ENCODE results near the gene TOR4A.

DNA sequence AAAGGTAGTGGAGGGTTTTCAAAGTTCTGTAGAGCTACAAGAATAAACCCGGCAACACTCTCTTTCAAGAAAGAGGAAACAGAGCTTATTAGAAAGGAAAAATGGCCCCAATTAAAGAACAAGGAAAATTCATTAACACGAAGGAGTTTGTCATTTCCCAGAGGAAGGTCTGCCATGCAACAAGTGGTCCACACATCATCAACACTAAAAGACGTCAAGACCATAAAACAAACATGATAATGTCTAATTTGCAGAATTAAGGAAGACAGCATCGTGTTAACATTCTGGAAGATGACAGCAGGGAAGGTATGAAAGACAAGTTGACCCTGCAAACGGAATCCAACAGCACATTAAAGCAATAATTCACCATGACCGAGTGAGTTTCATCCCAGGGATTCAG, 53.2 kb downstream of the TOR4A start:
- no peak for TF ChIP-seq CTCF (IDR thresholded peaks at IDR 0.05)
- no peak for TF ChIP-seq POLR2A (IDR thresholded peaks at IDR 0.05)
- no peak for TF ChIP-seq POLR2AphosphoS5 (IDR thresholded peaks at IDR 0.05)

Measured in gastroesophageal sphincter (tissue), 3 donors.